Astrocyte (in vitro differentiated cells and primary cell): ENCODE results near the gene DHRS3. TPM values are rescaled to one million over a fixed set of nuclear protein-coding genes. Genes with fewer than 3 reads are reported as not detected.

Experiments used
- DNase-seq: peaks from one replicate; pipeline ENCODE4 v3.0.0-alpha.2; 2010; ENCODE audit warnings: low read depth
- FAIRE-seq: peaks from 2 replicates; lab custom pipeline; 2011; peaks lifted over from hg19 to GRCh38; lab: Jason Lieb, UNC
- H2AFZ ChIP-seq: 2 replicates; pipeline ENCODE4 v1.6.0; 2012; ENCODE audit warnings: low read depth, low read length, inconsistent platforms
- H3K27ac ChIP-seq: 2 replicates; pipeline ENCODE4 v1.5.1; 2011; ENCODE audit warnings: low read depth, low read length, inconsistent platforms
- H3K27me3 ChIP-seq: 2 replicates; pipeline ENCODE4 v1.6.0; 2011; ENCODE audit warnings: low read length, inconsistent platforms; ENCODE audit not compliant: insufficient read depth
- H3K36me3 ChIP-seq: 2 replicates; pipeline ENCODE4 v1.5.1; 2011; ENCODE audit warnings: low read length, inconsistent platforms; ENCODE audit not compliant: insufficient read depth
- H3K4me1 ChIP-seq: 2 replicates; pipeline ENCODE4 v1.5.1; 2011; ENCODE audit warnings: low read length, inconsistent platforms; ENCODE audit not compliant: insufficient read depth
- H3K4me2 ChIP-seq: 2 replicates; pipeline ENCODE4 v1.6.0; 2012; ENCODE audit warnings: low read length, inconsistent platforms
- H3K4me3 ChIP-seq: 2 replicates; pipeline ENCODE4 v1.5.1; 2011; ENCODE audit warnings: low read depth, mild to moderate bottlenecking, low read length, inconsistent platforms; ENCODE audit not compliant: insufficient read depth
- H3K79me2 ChIP-seq: 2 replicates; pipeline ENCODE4 v1.6.0; 2012; ENCODE audit warnings: mild to moderate bottlenecking, low read length, inconsistent platforms; ENCODE audit not compliant: insufficient read depth
- H3K9ac ChIP-seq: 2 replicates; pipeline ENCODE4 v1.6.0; 2012; ENCODE audit warnings: mild to moderate bottlenecking, low read length, inconsistent platforms
- H3K9me3 ChIP-seq: 2 replicates; pipeline ENCODE4 v1.5.1; 2012; ENCODE audit warnings: low read depth, mild to moderate bottlenecking, low read length, inconsistent platforms; ENCODE audit not compliant: insufficient read depth
- H4K20me1 ChIP-seq: 2 replicates; pipeline ENCODE4 v1.6.0; 2012; ENCODE audit warnings: low read length, inconsistent platforms; ENCODE audit not compliant: insufficient read depth
- H3K27ac Mint-ChIP-seq: one replicate; pipeline ENCODE4 v1.8.0; 2021; ENCODE audit warnings: mild to moderate bottlenecking, mixed read lengths; ENCODE audit not compliant: unreplicated experiment
- H3K27me3 Mint-ChIP-seq: one replicate; pipeline ENCODE4 v1.8.0; 2021; ENCODE audit warnings: low read depth, mixed read lengths; ENCODE audit not compliant: unreplicated experiment
- H3K36me3 Mint-ChIP-seq: one replicate; pipeline ENCODE4 v1.8.0; 2021; ENCODE audit warnings: low read depth, mixed read lengths; ENCODE audit not compliant: unreplicated experiment
- H3K4me1 Mint-ChIP-seq: one replicate; pipeline ENCODE4 v1.8.0; 2021; ENCODE audit warnings: low read depth, mixed read lengths; ENCODE audit not compliant: unreplicated experiment
- H3K4me3 Mint-ChIP-seq: one replicate; pipeline ENCODE4 v1.8.0; 2021; ENCODE audit warnings: mild to moderate bottlenecking, moderate library complexity, mixed read lengths; ENCODE audit not compliant: unreplicated experiment
- H3K9me3 Mint-ChIP-seq: one replicate; pipeline ENCODE4 v1.8.0; 2021; ENCODE audit warnings: mild to moderate bottlenecking, mixed read lengths; ENCODE audit not compliant: unreplicated experiment
- CTCF ChIP-seq: IDR thresholded peaks from 2 replicates; pipeline ENCODE4 v1.5.1; 2011; ENCODE audit warnings: low read depth, mild to moderate bottlenecking, inconsistent platforms, low read length, moderate library complexity; ENCODE audit not compliant: insufficient read depth
- EZH2 ChIP-seq: IDR thresholded peaks from 2 replicates; pipeline ENCODE4 v1.6.1; 2012; ENCODE audit warnings: mild to moderate bottlenecking, low read length, inconsistent platforms; ENCODE audit not compliant: insufficient read depth
- total RNA-seq: library from RNA; stranded (reverse); gene quantifications from 2 replicates; pipeline ENCODE4 v1.2.1, GENCODE V29; 2021

Gene DHRS3
- total RNA-seq, 1 donor from 2014 or later, result 3.4 TPM

GRCh38 chr1:12662556-12662955, 44.5 kb upstream of the DHRS3 start:
- no peaks in the 10 kb centered on the region for H3K4me1 ChIP-seq
- H3K9ac ChIP-seq, result no peak overlapping the region
- no peaks in the 10 kb centered on the region for H3K27me3 ChIP-seq
- H3K27ac ChIP-seq, result no peak overlapping the region
- H3K4me3 Mint-ChIP-seq, result no peak overlapping the region
- H3K4me1 Mint-ChIP-seq, result no peaks in the 10 kb centered on the region
- FAIRE-seq (no peak), DNase-seq (no peak)
- no peak overlapping the region for H3K27ac Mint-ChIP-seq
- no peaks in the 10 kb centered on the region for H3K9me3 ChIP-seq
- no peak for TF ChIP-seq EZH2
- no peak for TF ChIP-seq CTCF
- H3K36me3 Mint-ChIP-seq, result no peaks in the 10 kb centered on the region
- H3K36me3 ChIP-seq, result no peaks in the 10 kb centered on the region
- H4K20me1 ChIP-seq, result no peaks in the 10 kb centered on the region
- no peak overlapping the region for H3K4me2 ChIP-seq
- no peaks in the 10 kb centered on the region for H3K79me2 ChIP-seq
- no peak overlapping the region for H2AFZ ChIP-seq
- peaks cover 6% of the 10 kb centered on the region for H3K9me3 Mint-ChIP-seq
- H3K27me3 Mint-ChIP-seq, result peaks cover 2% of the 10 kb centered on the region
- no peak overlapping the region for H3K4me3 ChIP-seq

GRCh38 chr1:12661606-12662219, 43.7 kb upstream of the DHRS3 start:
- Mint-ChIP-seq H3K36me3 (no peaks in the 10 kb centered on the region), H3K9me3 (peaks cover 6% of the 10 kb centered on the region), H3K4me1 (no peaks in the 10 kb centered on the region), H3K4me3 (no peak overlapping the region), H3K27me3 (peaks cover 7% of the 10 kb centered on the region), H3K27ac (no peak overlapping the region)
- DNase-seq, result no peak
- Histone ChIP-seq H2AFZ (no peak overlapping the region), H3K4me3 (no peak overlapping the region), H3K36me3 (no peaks in the 10 kb centered on the region), H3K79me2 (no peaks in the 10 kb centered on the region), H3K4me1 (no peaks in the 10 kb centered on the region), H3K4me2 (no peak overlapping the region), H3K9ac (no peak overlapping the region), H4K20me1 (no peaks in the 10 kb centered on the region), H3K27me3 (no peaks in the 10 kb centered on the region), H3K9me3 (no peaks in the 10 kb centered on the region), H3K27ac (no peak overlapping the region)
- no peak for TF ChIP-seq CTCF
- TF ChIP-seq EZH2, result no peak
- FAIRE-seq, result no peak
